Measurements from ENCODE around the gene ZCCHC13.
"Not testable (repeated sequence)": the region's sequence is repeated elsewhere in the genome, so short reads cannot be mapped to it uniquely, and the experiment has no call there.

Gene ZCCHC13

DNA sequence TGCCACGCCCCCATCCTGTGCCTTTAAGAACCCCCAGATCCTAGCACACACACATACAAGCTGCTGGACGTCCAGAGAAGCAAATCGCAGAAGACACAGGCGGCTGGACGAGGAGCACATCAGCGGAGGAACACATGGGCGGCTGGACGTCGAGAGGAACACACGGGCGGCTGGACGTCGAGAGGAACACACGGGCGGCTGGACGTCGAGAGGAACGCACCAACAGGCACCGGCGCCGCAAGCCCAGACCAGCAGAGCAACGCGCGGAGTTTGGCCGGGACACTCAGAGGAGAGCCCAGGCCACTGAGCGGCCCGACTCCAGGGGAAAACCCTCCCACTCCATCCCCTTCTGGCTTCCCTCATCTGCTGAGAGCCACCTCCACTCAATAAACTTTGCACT, 17.2 kb downstream of the ZCCHC13 start:
- DNase-seq (ENCODE audit: low read depth) = no peak

DNA sequence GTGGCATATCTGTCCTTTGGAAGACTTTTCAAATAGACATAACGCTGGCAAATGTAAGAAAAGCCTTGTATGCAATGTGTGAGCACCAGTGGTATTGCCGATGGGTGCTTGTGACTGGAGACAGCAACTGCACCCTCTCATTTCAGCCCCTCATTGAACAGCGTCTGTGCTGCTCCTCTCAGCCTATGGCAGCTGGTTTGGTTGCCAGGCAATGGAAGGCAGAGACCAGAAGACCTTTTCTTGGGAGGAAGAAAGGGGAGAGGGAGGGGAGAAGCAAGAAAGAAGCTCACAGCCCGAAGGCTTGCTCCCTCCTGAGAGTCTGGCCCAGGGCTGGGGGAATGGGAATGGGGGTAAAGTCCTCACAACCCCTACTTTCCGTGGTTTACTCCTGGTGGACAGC, 20.2 kb downstream of the ZCCHC13 start:
- DNase-seq (ENCODE audit: low read depth) = no peak

DNA sequence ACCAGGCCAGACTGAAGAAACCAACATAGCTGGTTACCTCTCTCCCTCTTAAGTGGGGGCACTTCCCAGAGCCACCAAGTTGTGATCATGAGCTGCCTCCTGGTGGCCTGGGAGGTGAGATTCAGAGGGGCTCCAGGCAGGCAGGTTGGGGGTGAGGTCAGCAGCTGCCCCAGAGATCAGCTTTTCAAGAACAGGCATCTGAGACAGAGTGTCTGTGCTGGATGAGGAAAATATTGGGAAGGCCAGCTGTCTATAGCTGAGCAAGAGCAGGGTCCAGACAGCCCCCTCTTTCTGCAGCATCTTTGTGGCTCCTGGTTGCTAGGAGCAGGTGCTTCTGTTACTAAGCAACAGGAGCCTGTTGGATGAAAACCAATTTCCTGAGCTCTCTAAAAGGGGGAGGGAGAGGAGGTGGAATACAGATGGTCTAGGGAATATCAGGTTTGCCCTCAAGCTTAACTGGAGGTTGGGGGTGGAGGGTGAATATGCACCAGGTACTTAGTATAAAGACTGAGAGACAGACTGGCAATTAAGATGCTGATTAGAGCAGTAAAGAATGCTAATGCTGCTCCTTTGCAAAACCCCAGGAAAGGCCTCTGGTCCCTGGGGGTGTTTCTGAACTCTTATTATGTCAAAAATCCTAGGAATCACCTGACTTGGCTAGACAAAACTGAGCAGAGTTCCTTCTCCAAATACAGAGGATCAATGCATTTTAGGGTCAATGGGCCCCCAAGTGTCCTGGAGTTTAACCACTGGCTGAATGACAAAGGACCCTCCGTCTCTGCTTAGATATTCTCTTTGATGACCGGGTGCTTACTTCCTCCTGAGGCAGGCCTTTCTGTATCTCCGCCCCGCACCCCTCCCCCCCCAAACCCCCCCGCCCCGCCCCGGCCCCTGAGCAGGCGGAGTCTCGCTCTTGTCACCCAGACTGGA, 21.4 kb downstream of the ZCCHC13 start:
- DNase-seq (ENCODE audit: low read depth) = no peak

DNA sequence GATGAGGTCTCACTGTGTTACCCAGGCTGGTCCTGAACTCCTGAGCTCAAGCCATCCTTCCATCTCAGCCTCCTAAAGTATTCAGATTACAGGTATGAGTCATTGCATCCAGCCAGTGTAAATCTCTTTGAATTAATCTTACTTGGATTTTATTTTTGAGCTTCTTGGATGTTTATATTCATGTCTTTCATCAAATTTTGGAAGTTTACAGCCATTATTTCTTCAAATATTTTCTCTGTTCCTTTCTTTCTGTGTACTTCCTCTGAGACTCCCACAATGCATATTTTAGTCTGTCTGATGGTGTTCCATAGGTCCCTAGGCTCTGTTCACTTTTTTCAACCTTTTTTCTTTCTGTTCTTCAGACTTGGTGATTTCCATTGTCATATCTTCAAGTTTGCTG, 34.9 kb downstream of the ZCCHC13 start:
- DNase-seq (ENCODE audit: low read depth) = no peak

GRCh38 chrX:74340051-74340450, 36.1 kb downstream of the ZCCHC13 start:
- DNase-seq (ENCODE audit: low read depth) = no peak

DNA sequence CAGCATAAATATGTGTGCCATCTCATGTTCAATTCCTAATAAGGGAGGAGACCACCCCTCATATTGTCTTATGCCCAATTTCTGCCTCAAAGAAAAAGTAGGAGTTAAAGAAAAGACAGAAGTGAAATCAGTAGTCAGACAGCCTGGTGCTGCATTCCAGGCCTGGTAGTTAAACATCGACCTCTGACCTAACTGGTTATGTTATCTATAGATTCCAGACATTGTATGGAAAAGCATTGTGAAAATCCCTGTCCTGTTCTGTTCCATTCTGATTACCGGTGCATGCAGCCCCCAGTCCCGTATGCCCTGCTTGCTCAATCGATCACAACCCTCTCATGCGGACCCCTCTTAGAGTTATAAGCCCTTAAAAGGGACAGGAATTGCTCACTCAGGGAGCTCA, 38.2 kb downstream of the ZCCHC13 start:
- not testable (repeated sequence) for DNase-seq (ENCODE audit: low read depth)

- DNase-seq (ENCODE audit: low read depth) = peak; percentile 91
Observed at GRCh38 chrX:74343343-74344279, 39.6 kb downstream of the ZCCHC13 start.

GRCh38 chrX:74344280-74344622, 40.3 kb downstream of the ZCCHC13 start:
- no peak for DNase-seq (ENCODE audit: low read depth)

DNA sequence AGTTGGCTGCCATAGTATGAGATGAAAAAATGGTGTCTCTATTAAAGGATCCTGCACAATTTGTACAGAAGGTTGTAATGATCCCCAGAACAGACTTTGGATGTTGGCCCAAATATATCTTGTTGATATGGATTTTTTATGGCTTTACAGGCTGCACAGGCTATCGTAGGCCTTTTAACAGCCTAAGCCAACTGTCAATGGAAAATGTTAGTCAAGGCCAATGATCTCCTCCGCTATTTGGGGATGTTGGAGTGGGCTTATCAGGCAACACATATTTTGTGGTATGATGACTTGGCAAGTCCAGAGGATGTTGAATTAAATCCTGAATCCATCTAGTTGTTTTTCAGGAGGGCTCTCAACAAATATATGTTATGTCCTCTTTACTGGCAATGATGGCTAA, 42.1 kb downstream of the ZCCHC13 start:
- no peak for DNase-seq (ENCODE audit: low read depth)

GRCh38 chrX:74349387-74349786, 45.4 kb downstream of the ZCCHC13 start:
- DNase-seq (ENCODE audit: low read depth) = peak; percentile 25

DNA sequence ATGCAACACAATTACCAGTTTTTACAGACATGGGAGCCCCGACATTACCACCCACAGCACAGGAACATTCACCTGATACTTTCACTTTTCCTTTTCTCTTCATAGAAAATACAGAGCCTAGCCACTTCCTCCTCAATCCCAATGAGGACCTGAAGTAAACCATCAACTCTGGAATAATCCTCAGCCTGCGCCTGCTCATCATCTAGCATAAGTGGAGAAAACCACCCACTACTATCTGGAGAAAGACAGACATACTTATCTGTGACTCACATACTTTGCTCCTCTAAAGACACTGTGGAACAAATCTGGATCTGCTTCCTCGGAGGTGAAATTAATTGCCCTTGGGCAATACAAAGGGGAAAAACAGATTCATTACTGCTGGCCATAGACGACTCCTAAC, 47.8 kb downstream of the ZCCHC13 start:
- DNase-seq (ENCODE audit: low read depth) = no peak

GRCh38 chrX:74353984-74354383, 50.0 kb downstream of the ZCCHC13 start:
- no peak for DNase-seq (ENCODE audit: low read depth)
